GOT3 (cell line): ENCODE results near the gene STEAP2.
"Not testable (repeated sequence)": the region's sequence is repeated elsewhere in the genome, so short reads cannot be mapped to it uniquely, and the experiment has no call there.

Experiments
- DNase-seq: peaks from one replicate; lab custom pipeline; 2025; ENCODE audit warnings: mixed read lengths; lab: John Stamatoyannopoulos, UW

STEAP2 gene

GRCh38 chr7:90233569-90233968, 22.0 kb downstream of the STEAP2 start:
- DNase-seq, result no peak

GRCh38 chr7:90236721-90237289, 25.3 kb downstream of the STEAP2 start:
- DNase-seq, result no peak

- no peak for DNase-seq
These were observed 26.5 kb downstream of the STEAP2 start for GRCh38 chr7:90238022-90238421.

- DNase-seq, result no peak
These were observed 27.0 kb downstream of the STEAP2 start for GRCh38 chr7:90238583-90238982.

GRCh38 chr7:90239050-90239449, 27.5 kb downstream of the STEAP2 start:
- no peak for DNase-seq

GRCh38 chr7:90239625-90240228, 28.2 kb downstream of the STEAP2 start:
- no peak for DNase-seq

- no peak for DNase-seq
These were observed 31.0 kb downstream of the STEAP2 start for GRCh38 chr7:90242369-90243168.

- no peak for DNase-seq
These were observed 32.0 kb downstream of the STEAP2 start for GRCh38 chr7:90243556-90243955.

GRCh38 chr7:90244565-90244908, 33.0 kb downstream of the STEAP2 start:
- no peak for DNase-seq

- peak; percentile 52 for DNase-seq
These were observed 33.6 kb downstream of the STEAP2 start, which contains the start of gene CFAP69 for GRCh38 chr7:90244909-90245851. Gene CFAP69 (plus strand): TSS chr7:90245174. CDS start chr7:90245425, 251 bp downstream.

GRCh38 chr7:90246171-90246570, 34.6 kb downstream of the STEAP2 start:
- DNase-seq, result no peak

GRCh38 chr7:90248706-90249105, 37.2 kb downstream of the STEAP2 start:
- no peak for DNase-seq

- no peak for DNase-seq
These were observed 39.2 kb downstream of the STEAP2 start for GRCh38 chr7:90250601-90251303.

GRCh38 chr7:90251304-90251635, 39.7 kb downstream of the STEAP2 start:
- DNase-seq, result no peak

- DNase-seq, result not testable (repeated sequence)
These were observed 44.5 kb downstream of the STEAP2 start for GRCh38 chr7:90256011-90256410.

GRCh38 chr7:90256778-90257177, 45.2 kb downstream of the STEAP2 start:
- DNase-seq, result no peak

- DNase-seq, result no peak
These were observed 49.9 kb downstream of the STEAP2 start for GRCh38 chr7:90261441-90261840.

GRCh38 chr7:90262438-90262837, 50.9 kb downstream of the STEAP2 start:
- DNase-seq, result no peak

GRCh38 chr7:90266808-90267207, 55.3 kb downstream of the STEAP2 start:
- DNase-seq, result no peak

- DNase-seq, result no peak
These were observed 55.8 kb downstream of the STEAP2 start for GRCh38 chr7:90267263-90267858.

- DNase-seq, result no peak
These were observed 57.6 kb downstream of the STEAP2 start for GRCh38 chr7:90269163-90269562.
